ENCODE results near the gene SGTB.
"Not testable (repeated sequence)": the region's sequence is repeated elsewhere in the genome, so short reads cannot be mapped to it uniquely, and the experiment has no call there.

SGTB gene

GRCh38 chr5:65668696-65669095, 53.2 kb downstream of the SGTB start:
- no peak for DNase-seq (ENCODE audit: low read depth)

GRCh38 chr5:65663804-65664521, 57.9 kb downstream of the SGTB start:
- DNase-seq (ENCODE audit: low read depth), result peak; percentile 44

DNA sequence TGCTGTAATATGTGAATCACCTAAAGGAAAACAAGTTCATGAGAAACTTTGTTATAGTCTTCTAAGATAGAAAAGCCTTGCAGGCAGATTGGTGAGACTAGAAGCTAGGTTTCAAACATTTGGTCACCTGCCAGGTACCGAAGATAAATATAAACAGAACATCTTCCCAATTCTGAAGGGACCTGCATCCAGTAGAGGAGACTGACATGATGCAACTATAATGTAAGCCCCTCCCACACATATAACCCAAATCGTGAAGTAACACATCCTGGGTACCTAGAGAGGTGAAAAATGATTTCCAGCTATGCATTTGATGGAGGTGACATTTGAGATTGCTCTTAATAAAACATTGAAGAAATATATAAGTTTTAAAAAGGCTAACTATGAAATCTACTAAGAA, 67.2 kb downstream of the SGTB start:
- no peak for DNase-seq (ENCODE audit: low read depth)

GRCh38 chr5:65651144-65651543, 70.8 kb downstream of the SGTB start:
- no peak for DNase-seq (ENCODE audit: low read depth)

DNA sequence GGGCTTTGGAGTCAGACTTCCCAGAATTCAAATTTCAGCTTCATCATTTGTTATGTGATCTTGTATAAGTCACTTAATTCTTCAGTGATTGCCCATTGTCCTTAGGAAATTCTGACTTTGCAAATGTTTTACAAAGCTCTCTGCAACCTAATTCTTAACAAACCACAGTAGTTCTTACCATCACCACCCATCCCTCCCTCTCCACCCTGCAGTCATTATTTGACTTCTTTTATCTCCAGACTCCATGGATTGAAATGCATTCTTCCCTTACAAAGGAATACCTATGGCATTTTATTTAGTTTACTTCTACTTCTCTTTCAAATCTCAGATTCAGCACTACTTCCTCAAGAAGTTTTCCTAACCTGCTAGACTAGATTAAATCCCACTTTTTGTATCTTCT, 74.0 kb downstream of the SGTB start:
- DNase-seq (ENCODE audit: low read depth), result no peak

DNA sequence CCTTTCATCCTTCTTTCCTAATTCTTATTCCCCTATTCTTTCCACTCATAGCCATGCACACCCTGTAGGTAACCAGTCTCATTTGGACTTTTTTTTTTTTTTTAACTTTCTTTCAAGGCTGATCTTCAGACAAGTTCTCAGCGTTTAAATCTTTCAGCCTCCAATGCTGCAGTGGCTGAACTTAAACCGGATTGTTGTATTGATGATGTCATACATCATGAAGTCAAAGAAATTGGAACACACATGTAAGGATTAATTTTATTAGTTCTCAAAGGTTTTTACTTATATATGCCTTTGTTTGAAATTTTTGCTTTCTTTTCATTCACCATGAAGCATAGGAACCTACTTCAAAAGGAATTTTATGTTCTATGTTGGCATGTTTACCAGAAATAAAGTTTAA, 75.0 kb downstream of the SGTB start:
- DNase-seq (ENCODE audit: low read depth), result no peak

GRCh38 chr5:65640240-65640639, 81.7 kb downstream of the SGTB start:
- DNase-seq (ENCODE audit: low read depth), result no peak

- no peak for DNase-seq (ENCODE audit: low read depth)
These were observed 90.9 kb downstream of the SGTB start for GRCh38 chr5:65630981-65631380.

- peak; percentile 1 for DNase-seq (ENCODE audit: low read depth)
These were observed 96.2 kb downstream of the SGTB start for GRCh38 chr5:65625743-65626142.

DNA sequence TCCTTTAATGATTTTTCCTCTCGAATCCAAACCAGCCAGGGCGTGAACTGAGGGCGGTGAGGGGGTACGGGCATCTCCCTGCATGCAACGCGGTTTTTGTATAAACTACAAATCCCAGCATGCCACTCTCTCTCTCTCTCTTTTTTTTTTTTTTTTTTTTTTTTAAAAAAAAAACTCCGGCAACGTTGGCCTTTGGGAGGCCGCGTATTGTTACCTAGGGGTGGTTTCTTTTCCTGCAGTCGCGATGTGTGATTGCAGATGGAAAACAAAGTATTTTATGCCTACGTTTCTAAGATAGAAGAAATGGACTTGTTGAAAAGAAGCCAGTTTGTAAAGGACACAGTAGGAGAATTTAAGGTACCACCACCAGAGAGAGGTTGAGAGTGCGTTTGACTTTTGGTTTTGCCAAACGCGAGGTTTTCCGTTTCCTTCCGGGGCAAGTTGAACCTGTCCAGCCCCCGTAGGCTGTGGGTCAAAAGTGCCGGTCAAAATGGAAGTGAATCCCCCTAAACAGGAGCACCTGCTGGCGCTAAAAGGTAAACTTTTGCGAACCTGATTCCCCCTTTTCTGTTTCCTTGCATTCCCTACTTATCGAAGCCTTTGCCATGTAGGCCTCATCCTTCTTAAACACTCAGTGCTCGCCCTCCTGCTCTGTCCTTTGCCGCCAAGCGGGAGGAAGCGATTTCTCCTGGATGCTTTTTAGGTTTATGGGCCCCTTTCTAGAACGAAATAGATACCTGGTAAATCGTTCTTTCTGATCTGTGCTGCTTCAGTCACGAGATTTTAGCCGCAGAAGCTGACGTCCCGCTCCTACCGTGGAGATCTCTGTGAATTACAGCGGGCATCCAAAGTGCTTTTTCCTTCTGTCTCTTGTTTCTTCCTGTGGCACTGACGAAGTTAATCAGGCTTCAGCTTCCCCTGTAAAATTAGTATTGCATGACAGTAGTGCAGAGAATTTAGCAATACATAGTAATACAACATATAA, 97.0 kb downstream of the SGTB start, which contains the start of the genes SHLD3 and TRAPPC13:
Gene SHLD3 (plus strand): TSS at position 457 of the 985 bp plus-strand sequence. CDS start 4,561 bp downstream, outside the sequence.
Gene TRAPPC13 (plus strand): TSS at position 457 of the 985 bp plus-strand sequence. CDS start 34 bp downstream, at position 491.
- DNase-seq (ENCODE audit: low read depth), result peak; percentile 91

DNA sequence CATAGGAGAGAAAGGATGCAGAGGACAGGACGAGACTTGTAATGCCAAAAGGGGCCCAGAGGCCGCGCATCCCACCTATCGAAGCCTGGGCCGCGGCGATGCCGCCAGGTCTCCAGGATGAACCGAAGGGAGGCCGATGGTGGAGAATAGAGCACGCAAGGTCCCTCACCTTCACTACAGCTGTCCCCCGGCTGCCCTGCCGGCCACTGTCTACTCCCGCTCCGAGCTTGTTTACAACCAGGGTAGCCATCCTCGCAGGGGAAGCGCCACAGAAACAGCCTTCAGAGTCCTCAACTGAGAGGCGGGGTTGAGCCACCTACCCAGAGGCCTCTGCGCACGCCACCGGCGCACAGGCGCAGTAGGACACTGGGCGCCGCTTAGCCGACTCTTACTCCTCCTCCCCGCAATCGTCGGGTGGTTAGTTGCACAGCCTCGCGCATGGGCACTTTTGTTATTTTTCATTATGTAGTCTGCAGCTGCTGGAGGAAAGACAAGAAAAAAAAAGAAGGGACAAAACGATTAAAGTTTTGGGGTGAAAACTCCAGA, 97.8 kb downstream of the SGTB start, which contains the start of gene TRIM23:
Gene TRIM23 (minus strand): TSS at position 309 of the 546 bp plus-strand sequence. CDS start 59 bp downstream, at position 250.
- DNase-seq (ENCODE audit: low read depth), result peak; percentile 95

DNA sequence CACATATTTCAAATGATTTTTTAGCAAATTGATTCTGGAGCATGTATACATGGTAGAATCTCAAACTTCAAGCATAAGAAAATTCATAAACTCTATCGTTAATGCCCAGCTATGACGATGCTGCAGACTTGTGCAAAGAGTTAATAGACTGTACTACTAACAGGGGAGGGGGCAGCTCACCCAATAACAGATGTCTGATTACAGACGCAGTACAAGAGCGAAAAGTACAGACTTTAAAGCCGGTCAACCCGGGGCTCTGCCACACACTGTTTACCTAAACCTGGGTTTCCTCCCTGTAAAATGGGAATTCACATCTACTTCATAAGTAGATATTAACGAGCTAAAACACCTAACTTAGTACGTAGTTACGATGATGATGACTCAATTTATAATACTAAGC, 98.4 kb downstream of the SGTB start:
- peak; percentile 3 for DNase-seq (ENCODE audit: low read depth)

DNA sequence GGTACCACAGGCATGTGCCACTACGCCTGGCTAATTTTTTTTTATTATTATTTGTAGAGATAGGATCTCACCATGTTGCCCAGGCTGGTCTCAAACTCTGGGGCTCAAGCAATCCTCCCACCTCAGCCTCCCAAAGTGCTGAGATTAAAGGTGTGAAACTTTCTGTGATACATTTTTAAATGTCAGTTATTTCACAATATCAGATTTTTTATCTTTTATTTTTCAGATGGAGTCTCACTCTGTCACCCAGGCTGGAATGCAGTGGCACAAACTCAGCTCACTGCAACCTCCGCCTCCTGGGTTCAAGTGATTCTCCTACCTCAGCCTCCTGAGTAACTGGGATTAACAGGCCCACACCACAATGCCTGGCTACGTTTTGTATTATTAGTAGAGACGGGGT, 99.9 kb downstream of the SGTB start:
- not testable (repeated sequence) for DNase-seq (ENCODE audit: low read depth)

- peak; percentile 3 for DNase-seq (ENCODE audit: low read depth)
These were observed 101.9 kb downstream of the SGTB start for GRCh38 chr5:65620021-65620420.
